ENCODE data around the gene GLDN.

Gene GLDN

GRCh38 chr15:51375966-51376640 lies 34.6 kb downstream of the GLDN start:
- Histone ChIP-seq H3K4me1 (ENCODE audit: control insufficient read depth, insufficient read depth, low read length) (peaks cover 28% of the 10 kb centered on the region), H3K36me3 (ENCODE audit: control insufficient read depth in 2 of 2, insufficient read depth in 2 of 2, low read length in 2 of 2) (no peaks in the 10 kb centered on the region), H3K27me3 (ENCODE audit: control insufficient read depth in 1 of 2, insufficient read depth in 2 of 2, low read length in 2 of 2) (no peaks in the 10 kb centered on the region), H3K9ac (ENCODE audit: low read length in 2 of 2) (no peak overlapping the region), H3K27ac (ENCODE audit: low read length) (no peak overlapping the region), H3K4me3 (ENCODE audit: low read length in 2 of 2) (no peak overlapping the region), H3K9me3 (ENCODE audit: control insufficient read depth in 2 of 2, low read length in 2 of 2) (no peaks in the 10 kb centered on the region)

GRCh38 chr15:51377038-51377786 lies 35.8 kb downstream of the GLDN start:
- no peaks in the 10 kb centered on the region for H3K9me3 ChIP-seq (ENCODE audit: control insufficient read depth in 2 of 2, low read length in 2 of 2)
- H3K27me3 ChIP-seq (ENCODE audit: control insufficient read depth in 1 of 2, insufficient read depth in 2 of 2, low read length in 2 of 2), result no peaks in the 10 kb centered on the region
- no peaks in the 10 kb centered on the region for H3K36me3 ChIP-seq (ENCODE audit: control insufficient read depth in 2 of 2, insufficient read depth in 2 of 2, low read length in 2 of 2)
- H3K27ac ChIP-seq (ENCODE audit: low read length), result no peak overlapping the region
- H3K9ac ChIP-seq (ENCODE audit: low read length in 2 of 2), result no peak overlapping the region
- H3K4me3 ChIP-seq (ENCODE audit: low read length in 2 of 2), result no peak overlapping the region
- peaks cover 28% of the 10 kb centered on the region for H3K4me1 ChIP-seq (ENCODE audit: control insufficient read depth, insufficient read depth, low read length)

- Histone ChIP-seq H3K4me1 (ENCODE audit: control insufficient read depth, insufficient read depth, low read length) (peaks cover 28% of the 10 kb centered on the region), H3K27ac (ENCODE audit: low read length) (no peak overlapping the region), H3K36me3 (ENCODE audit: control insufficient read depth in 2 of 2, insufficient read depth in 2 of 2, low read length in 2 of 2) (no peaks in the 10 kb centered on the region), H3K4me3 (ENCODE audit: low read length in 2 of 2) (no peak overlapping the region), H3K27me3 (ENCODE audit: control insufficient read depth in 1 of 2, insufficient read depth in 2 of 2, low read length in 2 of 2) (no peaks in the 10 kb centered on the region), H3K9me3 (ENCODE audit: control insufficient read depth in 2 of 2, low read length in 2 of 2) (no peaks in the 10 kb centered on the region), H3K9ac (ENCODE audit: low read length in 2 of 2) (no peak overlapping the region)
Observed at GRCh38 chr15:51378406-51378805, 37.0 kb downstream of the GLDN start.

- Histone ChIP-seq H3K9me3 (ENCODE audit: control insufficient read depth in 2 of 2, low read length in 2 of 2) (no peaks in the 10 kb centered on the region), H3K27me3 (ENCODE audit: control insufficient read depth in 1 of 2, insufficient read depth in 2 of 2, low read length in 2 of 2) (no peaks in the 10 kb centered on the region), H3K4me1 (ENCODE audit: control insufficient read depth, insufficient read depth, low read length) (peaks cover 28% of the 10 kb centered on the region), H3K4me3 (ENCODE audit: low read length in 2 of 2) (no peak overlapping the region), H3K27ac (ENCODE audit: low read length) (no peak overlapping the region), H3K9ac (ENCODE audit: low read length in 2 of 2) (no peak overlapping the region), H3K36me3 (ENCODE audit: control insufficient read depth in 2 of 2, insufficient read depth in 2 of 2, low read length in 2 of 2) (no peaks in the 10 kb centered on the region)
Observed at GRCh38 chr15:51379390-51379789, 37.9 kb downstream of the GLDN start.

- no peaks in the 10 kb centered on the region for H3K27me3 ChIP-seq (ENCODE audit: control insufficient read depth in 1 of 2, insufficient read depth in 2 of 2, low read length in 2 of 2)
- H3K36me3 ChIP-seq (ENCODE audit: control insufficient read depth in 2 of 2, insufficient read depth in 2 of 2, low read length in 2 of 2), result no peaks in the 10 kb centered on the region
- no peak overlapping the region for H3K27ac ChIP-seq (ENCODE audit: low read length)
- H3K9me3 ChIP-seq (ENCODE audit: control insufficient read depth in 2 of 2, low read length in 2 of 2), result no peaks in the 10 kb centered on the region
- peaks cover 28% of the 10 kb centered on the region for H3K4me1 ChIP-seq (ENCODE audit: control insufficient read depth, insufficient read depth, low read length)
- no peak overlapping the region for H3K9ac ChIP-seq (ENCODE audit: low read length in 2 of 2)
- H3K4me3 ChIP-seq (ENCODE audit: low read length in 2 of 2), result no peak overlapping the region
Observed at GRCh38 chr15:51380999-51381806, 39.7 kb downstream of the GLDN start.

GRCh38 chr15:51382787-51383186 lies 41.3 kb downstream of the GLDN start:
- no peak overlapping the region for H3K9ac ChIP-seq (ENCODE audit: low read length in 2 of 2)
- no peaks in the 10 kb centered on the region for H3K27me3 ChIP-seq (ENCODE audit: control insufficient read depth in 1 of 2, insufficient read depth in 2 of 2, low read length in 2 of 2)
- H3K27ac ChIP-seq (ENCODE audit: low read length), result no peak overlapping the region
- H3K4me3 ChIP-seq (ENCODE audit: low read length in 2 of 2), result no peak overlapping the region
- no peaks in the 10 kb centered on the region for H3K36me3 ChIP-seq (ENCODE audit: control insufficient read depth in 2 of 2, insufficient read depth in 2 of 2, low read length in 2 of 2)
- peaks cover 28% of the 10 kb centered on the region for H3K4me1 ChIP-seq (ENCODE audit: control insufficient read depth, insufficient read depth, low read length)
- H3K9me3 ChIP-seq (ENCODE audit: control insufficient read depth in 2 of 2, low read length in 2 of 2), result no peaks in the 10 kb centered on the region

- no peak overlapping the region for H3K4me3 ChIP-seq (ENCODE audit: low read length in 2 of 2)
- no peak overlapping the region for H3K27ac ChIP-seq (ENCODE audit: low read length)
- no peaks in the 10 kb centered on the region for H3K9me3 ChIP-seq (ENCODE audit: control insufficient read depth in 2 of 2, low read length in 2 of 2)
- H3K36me3 ChIP-seq (ENCODE audit: control insufficient read depth in 2 of 2, insufficient read depth in 2 of 2, low read length in 2 of 2), result no peaks in the 10 kb centered on the region
- peaks cover 1% of the 10 kb centered on the region for H3K4me1 ChIP-seq (ENCODE audit: control insufficient read depth, insufficient read depth, low read length)
- H3K9ac ChIP-seq (ENCODE audit: low read length in 2 of 2), result no peak overlapping the region
- no peaks in the 10 kb centered on the region for H3K27me3 ChIP-seq (ENCODE audit: control insufficient read depth in 1 of 2, insufficient read depth in 2 of 2, low read length in 2 of 2)
Observed at GRCh38 chr15:51386029-51386428, 44.6 kb downstream of the GLDN start.

GRCh38 chr15:51386486-51386885 lies 45.0 kb downstream of the GLDN start:
- H3K4me3 ChIP-seq (ENCODE audit: low read length in 2 of 2), result no peak overlapping the region
- H3K9ac ChIP-seq (ENCODE audit: low read length in 2 of 2), result no peak overlapping the region
- H3K36me3 ChIP-seq (ENCODE audit: control insufficient read depth in 2 of 2, insufficient read depth in 2 of 2, low read length in 2 of 2), result no peaks in the 10 kb centered on the region
- no peaks in the 10 kb centered on the region for H3K4me1 ChIP-seq (ENCODE audit: control insufficient read depth, insufficient read depth, low read length)
- H3K27me3 ChIP-seq (ENCODE audit: control insufficient read depth in 1 of 2, insufficient read depth in 2 of 2, low read length in 2 of 2), result no peaks in the 10 kb centered on the region
- H3K9me3 ChIP-seq (ENCODE audit: control insufficient read depth in 2 of 2, low read length in 2 of 2), result no peaks in the 10 kb centered on the region
- no peak overlapping the region for H3K27ac ChIP-seq (ENCODE audit: low read length)

GRCh38 chr15:51386960-51387698 lies 45.7 kb downstream of the GLDN start:
- H3K9ac ChIP-seq (ENCODE audit: low read length in 2 of 2), result no peak overlapping the region
- no peaks in the 10 kb centered on the region for H3K27me3 ChIP-seq (ENCODE audit: control insufficient read depth in 1 of 2, insufficient read depth in 2 of 2, low read length in 2 of 2)
- no peak overlapping the region for H3K27ac ChIP-seq (ENCODE audit: low read length)
- H3K4me3 ChIP-seq (ENCODE audit: low read length in 2 of 2), result no peak overlapping the region
- no peaks in the 10 kb centered on the region for H3K9me3 ChIP-seq (ENCODE audit: control insufficient read depth in 2 of 2, low read length in 2 of 2)
- H3K36me3 ChIP-seq (ENCODE audit: control insufficient read depth in 2 of 2, insufficient read depth in 2 of 2, low read length in 2 of 2), result no peaks in the 10 kb centered on the region
- H3K4me1 ChIP-seq (ENCODE audit: control insufficient read depth, insufficient read depth, low read length), result no peaks in the 10 kb centered on the region

GRCh38 chr15:51387699-51388041 lies 46.2 kb downstream of the GLDN start:
- Histone ChIP-seq H3K9ac (ENCODE audit: low read length in 2 of 2) (no peak overlapping the region), H3K27ac (ENCODE audit: low read length) (no peak overlapping the region), H3K4me1 (ENCODE audit: control insufficient read depth, insufficient read depth, low read length) (no peaks in the 10 kb centered on the region), H3K27me3 (ENCODE audit: control insufficient read depth in 1 of 2, insufficient read depth in 2 of 2, low read length in 2 of 2) (no peaks in the 10 kb centered on the region), H3K4me3 (ENCODE audit: low read length in 2 of 2) (no peak overlapping the region), H3K9me3 (ENCODE audit: control insufficient read depth in 2 of 2, low read length in 2 of 2) (no peaks in the 10 kb centered on the region), H3K36me3 (ENCODE audit: control insufficient read depth in 2 of 2, insufficient read depth in 2 of 2, low read length in 2 of 2) (no peaks in the 10 kb centered on the region)
